Naive thymus-derived CD8-positive, alpha-beta T cell (primary cell): ENCODE results near the gene MUC4. TPM values are rescaled to one million over a fixed set of nuclear protein-coding genes. Genes with fewer than 3 reads are reported as not detected.
"Not testable (repeated sequence)": the region's sequence is repeated elsewhere in the genome, so short reads cannot be mapped to it uniquely, and the experiment has no call there.

Experiments
- ATAC-seq, 2 donors: fragments of 150-1000 bp; cut with Tn5 transposase in 1 of 2; sonication (Bioruptor Pico), chemical (Tn5 transposase) in 1 of 2; 1 replicate in 1 of 2; 2 replicates in 1 of 2; pipeline ENCODE4 v1.10.0; 2021; ENCODE audit warnings: mild to moderate bottlenecking in 2 of 2, moderate library complexity in 2 of 2
- POLR2A ChIA-PET: fragments of 350-600 bp; sonication (Branson Sonifier 250); formaldehyde crosslinking; loops from one replicate; lab custom pipeline; 2021; ENCODE audit warnings: antibody characterized with exemption; lab: Charles Lee
- DNase-seq, 10 donors: peaks; one replicate each; pipeline versions ENCODE4 v3.0.0 to v3.0.0-alpha.2; 2020 to 2022
- H3K27ac Mint-ChIP-seq, 10 donors: one replicate each; pipeline ENCODE4 v1.8.0; 2020 to 2022; ENCODE audit warnings: mild to moderate bottlenecking in 10 of 10, mixed read lengths in 10 of 10, moderate library complexity in 4 of 10, inconsistent platforms in 1 of 10
- H3K27me3 Mint-ChIP-seq, 5 donors: one replicate each; pipeline ENCODE4 v1.8.0; 2021 to 2022; ENCODE audit warnings: mixed read lengths in 5 of 5
- H3K36me3 Mint-ChIP-seq, 3 donors: one replicate each; pipeline ENCODE4 v1.8.0; 2020 to 2022; ENCODE audit warnings: mixed read lengths in 3 of 3, mild to moderate bottlenecking in 2 of 3, inconsistent platforms in 1 of 3
- H3K4me1 Mint-ChIP-seq, 4 donors: one replicate each; pipeline ENCODE4 v1.8.0; 2021 to 2022; ENCODE audit warnings: mixed read lengths in 4 of 4
- H3K4me3 Mint-ChIP-seq, 10 donors: one replicate each; pipeline ENCODE4 v1.8.0; 2020 to 2022; ENCODE audit warnings: mild to moderate bottlenecking in 10 of 10, mixed read lengths in 10 of 10, moderate library complexity in 6 of 10, inconsistent platforms in 1 of 10
- H3K9me3 Mint-ChIP-seq, 9 donors: one replicate each; pipeline ENCODE4 v1.8.0; 2020 to 2022; ENCODE audit warnings: mixed read lengths in 9 of 9, mild to moderate bottlenecking in 3 of 9, inconsistent platforms in 1 of 9, moderate library complexity in 1 of 9
- polyA plus RNA-seq, 3 donors: library from polyadenylated mRNA; unstranded; fragments of 300-500 nt; fragmentation: Illumina TruSeq; gene quantifications; one replicate each; pipeline ENCODE4 v1.2.3, GENCODE V29; 2021
- total RNA-seq, 8 experiments: library from RNA in 2 of 8; stranded (reverse) in 2 of 8; gene quantifications; one replicate each; pipeline ENCODE4 v1.2.3 and lab custom pipeline; 2021 to 2026

MUC4 gene
- total and polyA plus RNA-seq, 5 experiments from 2014 or later, result not detected

GRCh38 chr3:195735036-195735695 is 76.6 kb downstream of the MUC4 start:
- no peak for ATAC-seq
- Mint-ChIP-seq H3K27me3 (no peaks in the 10 kb centered on the region), H3K36me3 (peaks cover 4 to 68% (median 32%) of the 10 kb centered on the region in 3 donors), H3K9me3 (no peaks in the 10 kb centered on the region), H3K4me1 (no peaks in the 10 kb centered on the region), H3K27ac (peak overlapping the region in 1 of 10 donors; percentile 51), H3K4me3 (no peak overlapping the region)
- POLR2A ChIA-PET, result no interaction called here
- DNase-seq, result no peak

GRCh38 chr3:195732940-195733339 is 78.8 kb downstream of the MUC4 start:
- H3K27me3 Mint-ChIP-seq, result no peaks in the 10 kb centered on the region
- H3K4me3 Mint-ChIP-seq, result no peak overlapping the region
- no peak overlapping the region for H3K27ac Mint-ChIP-seq
- H3K9me3 Mint-ChIP-seq, result no peaks in the 10 kb centered on the region
- H3K36me3 Mint-ChIP-seq, result peaks cover 4 to 77% (median 44%) of the 10 kb centered on the region in 3 donors
- DNase-seq (no peak), ATAC-seq (no peak)
- H3K4me1 Mint-ChIP-seq, result no peaks in the 10 kb centered on the region
- POLR2A ChIA-PET, result no interaction called here

- Mint-ChIP-seq H3K9me3 (no peaks in the 10 kb centered on the region), H3K4me1 (no peaks in the 10 kb centered on the region), H3K27ac (no peak overlapping the region), H3K4me3 (no peak overlapping the region), H3K36me3 (peaks cover 4 to 64% (median 44%) of the 10 kb centered on the region in 3 donors), H3K27me3 (no peaks in the 10 kb centered on the region)
- POLR2A ChIA-PET, result no interaction called here
- ATAC-seq (no peak), DNase-seq (no peak)
Measured at GRCh38 chr3:195731356-195731905, 80.3 kb downstream of the MUC4 start.

DNA sequence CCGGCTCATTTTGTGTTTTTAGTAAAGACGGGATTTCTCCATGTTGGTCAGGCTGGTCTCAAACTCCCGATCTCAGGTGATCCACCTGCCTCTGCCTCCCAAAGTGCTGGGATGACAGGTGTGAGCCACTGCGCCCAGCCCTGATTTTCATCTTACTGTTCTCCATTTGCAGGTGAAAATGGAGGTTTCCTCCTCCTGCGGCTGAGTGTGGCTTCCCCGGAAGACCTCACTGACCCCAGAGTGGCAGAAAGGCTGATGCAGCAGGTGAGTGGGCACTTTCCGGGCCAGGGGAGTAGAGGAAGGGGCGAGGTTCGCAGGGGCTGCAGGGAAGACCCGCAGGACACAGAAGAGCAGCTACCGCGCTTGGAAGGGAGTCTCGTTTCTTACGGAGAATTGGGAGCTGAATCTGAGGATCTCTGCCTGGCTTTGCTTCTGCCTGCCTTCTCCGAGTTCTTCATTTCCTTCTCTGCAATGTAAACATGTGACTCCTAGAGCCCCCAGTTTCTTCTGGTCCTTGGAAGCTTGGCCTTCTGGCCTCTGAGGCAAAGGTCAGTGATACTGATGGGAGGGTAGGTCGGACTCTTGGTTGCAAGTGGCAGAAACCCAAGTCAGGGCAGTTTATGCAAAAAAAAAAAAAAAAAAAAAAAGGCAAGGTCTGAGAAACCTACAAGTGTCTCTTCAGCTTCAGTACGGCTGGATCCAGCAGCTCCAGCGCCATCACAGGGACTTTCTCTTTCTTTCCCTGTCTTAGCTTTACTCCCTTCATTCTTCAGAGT is 82.1 kb downstream of the MUC4 start:
- no peaks in the 10 kb centered on the region for H3K27me3 Mint-ChIP-seq
- H3K4me1 Mint-ChIP-seq, result peaks cover 0 to 1% (median 0%) of the 10 kb centered on the region in 4 donors
- DNase-seq (no peak), ATAC-seq (no peak)
- no peak overlapping the region for H3K4me3 Mint-ChIP-seq
- POLR2A ChIA-PET, result interaction anchor here (0.7 kb wide), 1 partner anchor 786 kb away, joined by 4 read pairs; no protein-coding TSS in a partner anchor
- H3K9me3 Mint-ChIP-seq, result no peaks in the 10 kb centered on the region
- peaks cover 0 to 47% (median 36%) of the 10 kb centered on the region in 3 donors for H3K36me3 Mint-ChIP-seq
- peak overlapping the region in 2 of 10 donors; percentile 39 to 50 for H3K27ac Mint-ChIP-seq

DNA sequence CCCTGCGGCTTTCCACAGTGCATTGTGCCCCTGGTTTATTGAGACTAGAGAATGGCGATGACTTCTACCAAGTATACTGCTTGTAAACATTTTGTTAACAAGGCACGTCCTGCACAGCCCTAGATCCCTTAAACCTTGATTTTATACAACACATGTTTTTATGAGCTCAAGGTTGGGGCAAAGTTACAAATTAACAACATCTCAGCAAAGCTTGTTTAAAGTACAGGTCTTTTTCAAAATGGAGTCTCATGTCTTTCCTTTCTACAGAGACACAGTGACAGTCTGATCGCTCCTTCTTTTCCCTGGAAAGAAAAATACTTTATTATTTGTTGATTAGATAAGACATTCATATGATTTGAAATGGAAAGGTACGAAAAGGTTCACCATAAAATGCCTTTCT is 82.9 kb downstream of the MUC4 start:
- H3K9me3 Mint-ChIP-seq, H3K27me3 Mint-ChIP-seq, H3K4me1 Mint-ChIP-seq, H3K4me3 Mint-ChIP-seq, DNase-seq, H3K27ac Mint-ChIP-seq, ATAC-seq, POLR2A ChIA-PET: not testable (repeated sequence)
- H3K36me3 Mint-ChIP-seq, result peaks cover 0 to 42% (median 36%) of the 10 kb centered on the region in 3 donors

- Mint-ChIP-seq H3K4me1 (peaks cover 0 to 1% (median 0%) of the 10 kb centered on the region in 4 donors), H3K9me3 (no peaks in the 10 kb centered on the region), H3K4me3 (no peak overlapping the region), H3K36me3 (peaks cover 0 to 33% (median 28%) of the 10 kb centered on the region in 3 donors), H3K27ac (peak overlapping the region in 2 of 10 donors; percentile 8 to 30), H3K27me3 (no peaks in the 10 kb centered on the region)
- POLR2A ChIA-PET, result no interaction called here
- ATAC-seq, result no peak
- no peak for DNase-seq
Measured at GRCh38 chr3:195727606-195728195, 84.0 kb downstream of the MUC4 start.

DNA sequence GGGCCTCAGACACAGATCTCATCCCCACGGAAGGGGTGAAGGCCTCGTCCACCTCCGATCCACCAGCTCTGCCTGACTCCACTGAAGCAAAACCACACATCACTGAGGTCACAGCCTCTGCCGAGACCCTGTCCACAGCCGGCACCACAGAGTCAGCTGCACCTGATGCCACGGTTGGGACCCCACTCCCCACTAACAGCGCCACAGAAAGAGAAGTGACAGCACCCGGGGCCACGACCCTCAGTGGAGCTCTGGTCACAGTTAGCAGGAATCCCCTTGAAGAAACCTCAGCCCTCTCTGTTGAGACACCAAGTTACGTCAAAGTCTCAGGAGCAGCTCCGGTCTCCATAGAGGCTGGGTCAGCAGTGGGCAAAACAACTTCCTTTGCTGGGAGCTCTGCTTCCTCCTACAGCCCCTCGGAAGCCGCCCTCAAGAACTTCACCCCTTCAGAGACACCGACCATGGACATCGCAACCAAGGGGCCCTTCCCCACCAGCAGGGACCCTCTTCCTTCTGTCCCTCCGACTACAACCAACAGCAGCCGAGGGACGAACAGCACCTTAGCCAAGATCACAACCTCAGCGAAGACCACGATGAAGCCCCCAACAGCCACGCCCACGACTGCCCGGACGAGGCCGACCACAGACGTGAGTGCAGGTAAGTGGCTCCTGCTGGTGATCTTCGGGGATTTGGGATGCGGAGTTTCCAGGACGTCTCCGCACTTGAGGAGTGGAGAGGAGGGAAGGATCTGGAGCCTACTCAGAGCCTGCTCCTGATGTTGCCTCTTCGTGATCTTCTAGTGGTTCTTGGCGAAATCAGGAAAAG is 85.6 kb downstream of the MUC4 start:
- ATAC-seq, H3K27ac Mint-ChIP-seq, DNase-seq, POLR2A ChIA-PET, H3K9me3 Mint-ChIP-seq, H3K4me1 Mint-ChIP-seq, H3K27me3 Mint-ChIP-seq, H3K4me3 Mint-ChIP-seq: not testable (repeated sequence)
- peaks cover 0 to 18% (median 18%) of the 10 kb centered on the region in 3 donors for H3K36me3 Mint-ChIP-seq

DNA sequence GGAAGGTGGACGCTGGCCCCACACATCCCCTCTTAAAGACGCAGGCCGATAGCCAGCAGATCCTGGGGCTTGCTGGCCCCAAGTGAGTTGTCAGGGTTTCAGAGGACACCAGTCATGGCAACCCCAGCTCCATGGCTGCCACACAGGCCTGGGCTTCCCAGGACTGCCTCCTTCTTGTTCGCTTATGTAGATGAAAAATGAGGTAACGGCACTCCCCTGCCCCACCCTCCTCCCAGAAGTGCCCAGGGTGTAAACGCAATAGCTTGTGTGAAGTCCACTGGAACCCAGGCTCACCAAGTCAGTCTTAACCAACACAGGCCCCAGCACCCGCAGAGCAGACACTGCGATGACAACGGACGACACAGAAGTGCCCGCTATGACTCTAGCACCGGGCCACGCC is 87.4 kb downstream of the MUC4 start:
- DNase-seq, H3K9me3 Mint-ChIP-seq, H3K4me3 Mint-ChIP-seq, ATAC-seq, H3K36me3 Mint-ChIP-seq, H3K27ac Mint-ChIP-seq, H3K4me1 Mint-ChIP-seq, H3K27me3 Mint-ChIP-seq, POLR2A ChIA-PET: not testable (repeated sequence)

GRCh38 chr3:195722996-195723345 is 88.8 kb downstream of the MUC4 start:
- H3K4me3 Mint-ChIP-seq, H3K27ac Mint-ChIP-seq, DNase-seq, ATAC-seq, H3K36me3 Mint-ChIP-seq, POLR2A ChIA-PET, H3K4me1 Mint-ChIP-seq, H3K9me3 Mint-ChIP-seq, H3K27me3 Mint-ChIP-seq: not testable (repeated sequence)

GRCh38 chr3:195722139-195722995 is 89.4 kb downstream of the MUC4 start:
- H3K9me3 Mint-ChIP-seq, DNase-seq, H3K4me3 Mint-ChIP-seq, ATAC-seq, POLR2A ChIA-PET, H3K27ac Mint-ChIP-seq, H3K36me3 Mint-ChIP-seq, H3K4me1 Mint-ChIP-seq, H3K27me3 Mint-ChIP-seq: not testable (repeated sequence)

DNA sequence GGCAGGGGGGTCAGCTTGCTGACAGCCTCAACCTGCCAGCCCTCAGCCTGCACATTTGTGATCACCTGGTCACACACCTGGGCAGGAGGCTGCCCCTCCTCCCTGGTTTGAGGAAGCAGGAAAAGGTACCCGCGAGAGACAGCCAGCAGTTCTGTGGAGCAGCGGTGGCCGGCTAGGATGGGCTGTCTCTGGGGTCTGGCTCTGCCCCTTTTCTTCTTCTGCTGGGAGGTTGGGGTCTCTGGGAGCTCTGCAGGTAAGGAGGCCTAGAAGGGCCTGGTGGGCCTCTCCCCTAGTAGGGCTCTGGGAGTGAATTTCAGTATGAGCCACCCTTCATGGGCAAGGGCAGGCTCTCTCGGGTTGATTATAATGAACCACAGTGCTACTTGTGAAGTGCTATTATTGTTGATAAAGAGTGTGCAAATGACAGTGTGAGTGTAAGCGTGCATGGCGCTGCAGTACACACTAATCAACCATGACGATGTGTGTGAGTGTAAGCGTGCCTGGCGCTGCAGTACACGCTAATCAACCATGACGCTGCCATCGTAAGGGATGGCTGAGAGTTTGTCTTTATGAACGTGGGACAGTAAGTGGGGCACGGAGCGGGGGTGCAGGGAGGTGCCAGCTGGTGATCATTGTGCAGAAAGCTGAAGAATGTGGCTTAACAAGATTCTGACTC is 90.8 kb downstream of the MUC4 start, which contains the start of gene MUC20:
Gene MUC20 (plus strand): TSS at position 148 of the 676 bp plus-strand sequence. CDS start 30 bp downstream, at position 178.
- not testable (repeated sequence) for DNase-seq
- POLR2A ChIA-PET, result interaction anchor here (0.6 kb wide), 1 partner anchor 20 kb away, joined by 4 read pairs; no protein-coding TSS in a partner anchor
- H3K27ac Mint-ChIP-seq, result peak within 1 kb of the TSS in 5 of 10 donors; percentile 10 to 56 (median 29)

More for the DNA sequence above, 90.8 kb downstream of the MUC4 start, which contains the start of gene MUC20:
- H3K4me1 Mint-ChIP-seq, H3K36me3 Mint-ChIP-seq, H3K9me3 Mint-ChIP-seq, H3K27me3 Mint-ChIP-seq, ATAC-seq: not testable (repeated sequence)
- peak within 1 kb of the TSS in 2 of 10 donors; percentile 42 to 47 for H3K4me3 Mint-ChIP-seq
